Measurements from ENCODE around the gene TMEM243. TPM values are rescaled to one million over a fixed set of nuclear protein-coding genes. Genes with fewer than 3 reads are reported as not detected.

Gene TMEM243
- total and polyA plus RNA-seq, 2 of the 13 experiments (the other 11 are each of a cell fraction or from before 2014, with no cell fraction given), result 25.1 to 31.2 TPM

GRCh38 chr7:87212498-87212897 lies 7.0 kb downstream of the TMEM243 start:
- CTCF ChIA-PET (ENCODE audit: low intra/inter-chr PET ratio, low total read pairs), result no interaction called here
- Histone ChIP-seq H3K79me2 (ENCODE audit: insufficient read depth, low read length) (peaks cover 10% of the 10 kb centered on the region), H3K9me3 (ENCODE audit: low read length) (no peaks in the 10 kb centered on the region), H3K4me3 (replicated peaks in 1 of 3; ENCODE audit: insufficient read depth in 1 of 3, low read depth in 2 of 3, low read length in 3 of 3) (no peak overlapping the region), H2AFZ (ENCODE audit: low read length) (no peak overlapping the region), H3K4me2 (ENCODE audit: low read depth, low read length) (no peak overlapping the region), H3K27me3 (ENCODE audit: control insufficient read depth in 1 of 2, insufficient read depth in 2 of 2, low read length in 2 of 2) (no peaks in the 10 kb centered on the region), H4K20me1 (ENCODE audit: insufficient read depth, low read length) (no peaks in the 10 kb centered on the region; the same call in 1 of the 2 replicates), H3K36me3 (replicated peaks in 1 of 2; ENCODE audit: control insufficient read depth in 1 of 2, insufficient read depth in 2 of 2, low read length in 2 of 2) (peaks cover 1 to 9% of the 10 kb centered on the region in 2 experiments; a peak in 2 of 5 replicates), H3K9ac (ENCODE audit: insufficient read depth, low read depth, low read length) (no peak overlapping the region), H3K27ac (ENCODE audit: extremely low read length, insufficient read depth, low read length) (no peak overlapping the region), H3K4me1 (ENCODE audit: insufficient read depth, low read length) (peaks cover 23% of the 10 kb centered on the region)
- 100% methylated on average over 1 of the region's 1 CpG for WGBS (ENCODE audit: low lambda C conversion rate)
- intact Hi-C loops (cut with micrococcal nuclease; ENCODE audit: unreplicated experiment) (no loop called here), in situ Hi-C loops (cut with HindIII; ENCODE audit: extremely low pct_ligation_motif_present, low pct_unique_long_range_greater_than_20kb) (no loop called here)
- FAIRE-seq (no peak), DNase-seq (ENCODE audit: low spot score) (no peak), ATAC-seq (no peak)
- TF ChIP-seq RFX1 (IDR thresholded peaks at IDR 0.05) (no peak), CHD2 (IDR thresholded peaks at IDR 0.05; ENCODE audit: low read depth, low read length) (no peak), TSC22D2 (CRISPR knock-in tag; IDR thresholded peaks at IDR 0.05; ENCODE audit: borderline replicate concordance) (no peak), YY1 (IDR thresholded peaks at IDR 0.05; ENCODE audit: insufficient read depth, insufficient replicate concordance, low read depth, low read length) (no peak), ZNF552 (CRISPR knock-in tag; IDR thresholded peaks at IDR 0.05; ENCODE audit: borderline replicate concordance) (no peak), BCL3 (CRISPR knock-in tag; IDR thresholded peaks at IDR 0.05) (no peak), PREB (CRISPR knock-in tag; IDR thresholded peaks at IDR 0.05) (no peak), PBX2 (CRISPR knock-in tag; IDR thresholded peaks at IDR 0.05) (no peak), NBN (conservative IDR thresholded peaks at IDR 0.05) (no peak), ZMYM3 (CRISPR knock-in tag; IDR thresholded peaks at IDR 0.05) (no peak), ZZZ3 (CRISPR knock-in tag; IDR thresholded peaks at IDR 0.05; ENCODE audit: borderline replicate concordance) (no peak), SP140L (CRISPR knock-in tag; IDR thresholded peaks at IDR 0.05; ENCODE audit: borderline replicate concordance) (no peak), NFKBIZ (CRISPR knock-in tag; IDR thresholded peaks at IDR 0.05) (no peak), ZNF451 (CRISPR knock-in tag; IDR thresholded peaks at IDR 0.05) (no peak), SMARCC2 (IDR thresholded peaks at IDR 0.05) (no peak), POLR2A (IDR thresholded peaks at IDR 0.05; ENCODE audit: insufficient read depth in 1 of 2, low read depth in 2 of 2, low read length in 2 of 2) (no peak), RNF219 (CRISPR knock-in tag; IDR thresholded peaks at IDR 0.05) (no peak)
- BruUV-seq (replicated peaks), result no TSS peak
- POLR2A ChIA-PET, result no interaction called here
